Cardiac septum (tissue), 1 donor: Measurements from ENCODE around the gene HMHB1. TPM values are rescaled to one million over a fixed set of nuclear protein-coding genes. Genes with fewer than 3 reads are reported as not detected.

ENCODE experiments used
- DNase-seq: peaks from one replicate; pipeline ENCODE4 v3.0.0-alpha.2; 2020; ENCODE audit warnings: low spot score
- intact Hi-C: fragments of 100-400 bp; cut with DNase I; formaldehyde crosslinking; loops from one replicate; pipeline ENCODE4 v1.14.0; 2022
- total RNA-seq: library from RNA; stranded (reverse); fragmentation: NEBNext Ultra II Directional; extraction: Animal tissue kit (Norgen Biotek cat#: 25700); gene quantifications from one replicate; pipeline ENCODE4 v1.2.1, GENCODE V29; 2021
- donor health status: DM: no; HTN: no; CAD: no.

The HMHB1 gene
- total RNA-seq, 1 donor from 2014 or later = not detected

GRCh38 chr5:143860211-143860610 lies 48.2 kb downstream of the HMHB1 start:
- DNase-seq = no peak
- intact Hi-C loops = no loop called here

GRCh38 chr5:143862271-143862670 lies 50.3 kb downstream of the HMHB1 start:
- intact Hi-C loops = no loop called here
- DNase-seq = no peak

GRCh38 chr5:143865426-143866025 lies 53.6 kb downstream of the HMHB1 start:
- no peak for DNase-seq
- intact Hi-C loops = no loop called here
